Fibroblast of villous mesenchyme (primary cell): ENCODE results near the gene SYAP1. TPM values are rescaled to one million over a fixed set of nuclear protein-coding genes. Genes with fewer than 3 reads are reported as not detected.

Source experiments
- DNase-seq: peaks from one replicate; pipeline ENCODE4 v3.0.0-alpha.2; 2010; ENCODE audit warnings: low read depth
- H3K4me3 ChIP-seq: 2 replicates; pipeline ENCODE4 v1.5.1; 2011; ENCODE audit warnings: low read depth, mild to moderate bottlenecking, low read length
- CTCF ChIP-seq: IDR thresholded peaks from 2 replicates; pipeline ENCODE4 v1.5.1; 2012; ENCODE audit warnings: low read depth, mild to moderate bottlenecking, low read length; ENCODE audit not compliant: insufficient read depth
- total RNA-seq: library from RNA; depleted of rRNA; stranded (reverse); fragments of >200 nt; gene quantifications from 2 replicates; pipeline ENCODE4 v1.2.3, GENCODE V29; 2012

The SYAP1 gene
- total RNA-seq, 1 donor, result 51.4 TPM

GRCh38 chrX:16696956-16697355 lies 22.5 kb upstream of the SYAP1 start:
- H3K4me3 ChIP-seq, result no peak overlapping the region
- no peak for TF ChIP-seq CTCF
- no peak for DNase-seq

GRCh38 chrX:16699389-16699788 lies 20.0 kb upstream of the SYAP1 start:
- H3K4me3 ChIP-seq, result no peak overlapping the region
- no peak for DNase-seq
- TF ChIP-seq CTCF, result no peak

GRCh38 chrX:16700734-16701133 lies 18.7 kb upstream of the SYAP1 start:
- no peak for DNase-seq
- no peak for TF ChIP-seq CTCF
- H3K4me3 ChIP-seq, result no peak overlapping the region

DNA sequence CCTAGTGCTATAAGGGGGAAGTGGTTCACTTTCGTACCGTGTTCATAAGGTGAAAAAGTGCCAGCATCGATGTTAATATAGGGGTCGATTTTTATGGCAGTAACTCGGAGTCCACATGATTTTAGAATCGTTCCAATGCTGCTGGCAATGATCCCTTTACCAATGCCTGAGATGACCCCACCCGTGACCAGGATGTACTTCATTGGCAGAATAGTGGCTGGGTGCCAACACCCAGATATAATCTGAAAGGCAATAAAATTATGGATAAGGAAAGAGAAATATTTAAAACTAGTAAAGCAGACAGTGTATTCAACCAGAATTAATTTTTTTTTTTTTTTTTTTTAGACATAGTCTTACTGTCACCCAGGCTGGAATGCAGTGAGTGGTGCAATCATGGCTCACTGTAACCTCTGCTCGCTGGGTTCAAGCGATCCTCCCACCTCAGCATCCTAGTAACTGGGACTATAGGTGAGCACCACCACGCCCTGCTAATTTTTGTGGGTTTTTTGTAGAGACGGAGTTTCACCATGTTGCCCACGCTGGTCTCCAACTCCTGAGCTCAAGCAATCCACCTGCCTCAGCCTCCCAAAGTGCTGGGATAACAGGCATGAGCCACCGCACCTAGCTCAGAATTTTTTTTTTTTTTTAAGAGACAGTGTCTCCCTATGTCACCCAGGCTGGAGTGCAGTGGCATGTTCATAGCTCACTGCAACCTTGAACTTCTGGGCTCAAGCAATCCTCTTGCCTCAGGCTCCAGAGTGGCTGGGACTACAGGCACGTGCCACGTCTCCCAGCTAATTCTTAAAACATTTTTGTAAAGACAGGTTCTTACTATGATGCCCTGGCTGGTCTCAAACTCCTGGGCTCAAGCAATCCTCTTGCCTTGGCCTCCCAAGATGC lies 16.5 kb upstream of the SYAP1 start:
- H3K4me3 ChIP-seq, result no peak overlapping the region
- no peak for DNase-seq
- TF ChIP-seq CTCF, result no peak

DNA sequence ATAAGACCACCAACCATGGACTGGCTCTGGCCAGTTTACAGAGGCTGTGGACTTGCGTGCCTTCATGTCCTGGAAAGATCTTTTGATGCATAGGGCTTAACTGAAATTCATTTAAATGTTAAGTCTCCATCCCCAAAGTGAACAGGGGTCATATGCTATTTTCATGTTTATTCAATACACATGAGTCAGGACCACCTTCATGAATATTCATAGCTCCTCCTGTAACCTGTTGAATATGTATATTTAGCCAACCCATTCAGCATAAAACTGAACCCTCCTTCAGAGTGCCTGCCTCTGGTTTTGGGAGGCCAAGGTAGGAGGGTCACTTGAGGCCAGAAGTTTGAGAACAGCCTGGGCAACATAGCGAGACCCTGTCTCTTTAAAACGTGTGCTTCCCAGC lies 14.0 kb upstream of the SYAP1 start:
- TF ChIP-seq CTCF, result no peak
- DNase-seq, result no peak
- H3K4me3 ChIP-seq, result no peak overlapping the region

DNA sequence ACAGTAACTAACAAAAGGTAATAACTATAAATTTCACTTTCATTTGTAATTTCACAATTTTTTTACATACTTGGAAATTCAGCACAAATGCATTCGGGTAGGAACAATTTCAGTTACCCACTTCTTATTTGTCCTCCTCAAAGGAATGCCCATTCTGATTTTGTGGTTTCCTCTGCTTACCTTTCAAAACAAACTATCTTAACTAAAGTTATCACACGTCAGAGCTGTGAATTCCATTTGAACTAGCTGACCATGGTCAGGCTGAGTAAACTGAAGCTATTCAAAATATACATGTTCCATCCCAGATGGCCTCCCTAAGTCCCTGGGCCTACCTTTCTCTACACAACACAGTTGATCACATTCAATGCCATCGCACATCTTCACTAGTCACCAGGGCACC lies 11.4 kb upstream of the SYAP1 start:
- no peak for DNase-seq
- no peak overlapping the region for H3K4me3 ChIP-seq
- TF ChIP-seq CTCF, result no peak
